Measurements from ENCODE around the gene HDAC1. TPM values are rescaled to one million over a fixed set of nuclear protein-coding genes. Genes with fewer than 3 reads are reported as not detected.

HDAC1 gene
- total and polyA plus RNA-seq, 10 of the 15 experiments (the other 5 are each of a cell fraction or from before 2014, with no cell fraction given) = 147 to 331 (median 168) TPM

GRCh38 chr1:32350785-32351398 lies 59.0 kb downstream of the HDAC1 start:
- H3K4me3 ChIP-seq = peak overlapping the region; percentile 72; the same call in 1 of the 2 replicates
- WGBS (ENCODE audit: insufficient coverage, insufficient replicate concordance, low lambda C conversion rate, missing lambda C conversion rate) = 40% methylated on average over 18 of the region's 28 CpGs
- H3K9me3 ChIP-seq (replicated peaks; ENCODE audit: control insufficient read depth, insufficient read depth, low read length) = no peaks in the 10 kb centered on the region
- no TSS peak for BruUV-seq (replicated peaks)
- SMC1A ChIA-PET (ENCODE audit: uncharacterized antibody, unreplicated experiment) = interaction anchor here (0.6 to 3.6 kb wide), 6 partner anchors 14 to 247 kb away, joined by 3 to 16 read pairs (median 3); partner anchors contain the start of genes HDAC1 and MARCKSL1
- no peaks in the 10 kb centered on the region; the same call in 1 of the 2 replicates for H3K79me2 ChIP-seq (ENCODE audit: control insufficient read depth, insufficient read depth, low read length)
- ATAC-seq (peak; percentile 75), DNase-seq (ENCODE audit: low read depth, low spot score) (no peak), FAIRE-seq (no peak)
- intact Hi-C loops (cut with micrococcal nuclease; ENCODE audit: unreplicated experiment) (loop anchor here (2.0 kb wide), 1 partner anchor 14 kb away; the partner anchor contains the start of gene MARCKSL1), in situ Hi-C loops (cut with MboI) (no loop called here)
- H3K27ac ChIP-seq (ENCODE audit: control insufficient read depth, insufficient read depth) = peak overlapping the region; percentile 56
- no peaks in the 10 kb centered on the region for H4K20me1 ChIP-seq (ENCODE audit: control insufficient read depth, insufficient read depth)
- RAD21 ChIA-PET (ENCODE audit: unreplicated experiment) = interaction anchor here (0.6 to 2.8 kb wide), 2 partner anchors 14 to 18 kb away, joined by 3 to 18 read pairs; partner anchors contain the start of gene MARCKSL1
- peak overlapping the region; percentile 74 for H3K4me2 ChIP-seq (ENCODE audit: control insufficient read depth, insufficient read depth)
- POLR2A ChIA-PET = interaction anchor here (0.6 to 5.1 kb wide), 7 partner anchors 11 to 46 kb away, joined by 3 to 46 read pairs (median 4); partner anchors contain the start of genes BSDC1 and MARCKSL1
- H3K27me3 ChIP-seq (replicated peaks in 1 of 2; ENCODE audit: control insufficient read depth in 2 of 2, insufficient read depth in 2 of 2, low read length in 1 of 2) = no peaks in the 10 kb centered on the region
- CTCF ChIA-PET = interaction anchor here (0.8 to 3.0 kb wide), 7 partner anchors 10 to 135 kb away, joined by 3 to 8 read pairs (median 4); partner anchors contain the start of genes BSDC1 and MARCKSL1
- no peaks in the 10 kb centered on the region for H3K36me3 ChIP-seq (ENCODE audit: control insufficient read depth in 2 of 2, insufficient read depth in 2 of 2, low read length in 1 of 2)
- peaks cover 14% of the 10 kb centered on the region for H3K4me1 ChIP-seq (ENCODE audit: control insufficient read depth, insufficient read depth, low read length)
- peak overlapping the region; percentile 90 for H2AFZ ChIP-seq (ENCODE audit: control insufficient read depth, low read depth, low read length)
- peak overlapping the region; percentile 85; the same call in 1 of the 2 replicates for H3K9ac ChIP-seq (ENCODE audit: control insufficient read depth, insufficient read depth, low read length)
- TF ChIP-seq BRCA1 (IDR thresholded peaks at IDR 0.05; ENCODE audit: low read depth, low read length) (no peak), IRF3 (IDR thresholded peaks at IDR 0.05) (no peak), SUPT20H (IDR thresholded peaks at IDR 0.05; ENCODE audit: borderline replicate concordance, control insufficient read depth, low read depth, low read length) (no peak), ZBED1 (IDR thresholded peaks at IDR 0.05; ENCODE audit: borderline replicate concordance) (no peak), RELB (IDR thresholded peaks at IDR 0.05; ENCODE audit: low read depth) (no peak), NFYA (IDR thresholded peaks at IDR 0.05; ENCODE audit: borderline replicate concordance, low read depth, low read length) (no peak), ZNF207 (IDR thresholded peaks at IDR 0.05; ENCODE audit: borderline replicate concordance) (no peak), EP300 (IDR thresholded peaks at IDR 0.05; ENCODE audit: borderline replicate concordance in 1 of 2, control insufficient read depth in 1 of 2, low read depth in 2 of 2, low read length in 2 of 2) (no peak), NFIC (IDR thresholded peaks at IDR 0.05; ENCODE audit: low read depth, low read length) (no peak), MLLT1 (IDR thresholded peaks at IDR 0.05) (0 out of 2 replicates have a peak, but pooled peaks have one; percentile 42), HSF1 (IDR thresholded peaks at IDR 0.05; ENCODE audit: low read depth, low read length) (no peak), POLR2A (IDR thresholded peaks at IDR 0.05; ENCODE audit: low read depth, low read length) (0 out of 2 replicates have a peak, but pooled peaks have one; percentile 45), IRF5 (IDR thresholded peaks at IDR 0.05; ENCODE audit: borderline replicate concordance) (no peak), MEF2A (IDR thresholded peaks at IDR 0.05; ENCODE audit: insufficient read depth, low read depth, low read length) (no peak)

All from GM12878 (cell line).